Germinal center (tissue), 1 donor: ENCODE results near the gene NCL.
"Not testable (repeated sequence)": the region's sequence is repeated elsewhere in the genome, so short reads cannot be mapped to it uniquely, and the experiment has no call there.

Experiments
- DNase-seq: peaks from one replicate; pipeline ENCODE4 v3.0.0; 2012; ENCODE audit warnings: mixed read lengths, low spot score

Gene NCL

DNA sequence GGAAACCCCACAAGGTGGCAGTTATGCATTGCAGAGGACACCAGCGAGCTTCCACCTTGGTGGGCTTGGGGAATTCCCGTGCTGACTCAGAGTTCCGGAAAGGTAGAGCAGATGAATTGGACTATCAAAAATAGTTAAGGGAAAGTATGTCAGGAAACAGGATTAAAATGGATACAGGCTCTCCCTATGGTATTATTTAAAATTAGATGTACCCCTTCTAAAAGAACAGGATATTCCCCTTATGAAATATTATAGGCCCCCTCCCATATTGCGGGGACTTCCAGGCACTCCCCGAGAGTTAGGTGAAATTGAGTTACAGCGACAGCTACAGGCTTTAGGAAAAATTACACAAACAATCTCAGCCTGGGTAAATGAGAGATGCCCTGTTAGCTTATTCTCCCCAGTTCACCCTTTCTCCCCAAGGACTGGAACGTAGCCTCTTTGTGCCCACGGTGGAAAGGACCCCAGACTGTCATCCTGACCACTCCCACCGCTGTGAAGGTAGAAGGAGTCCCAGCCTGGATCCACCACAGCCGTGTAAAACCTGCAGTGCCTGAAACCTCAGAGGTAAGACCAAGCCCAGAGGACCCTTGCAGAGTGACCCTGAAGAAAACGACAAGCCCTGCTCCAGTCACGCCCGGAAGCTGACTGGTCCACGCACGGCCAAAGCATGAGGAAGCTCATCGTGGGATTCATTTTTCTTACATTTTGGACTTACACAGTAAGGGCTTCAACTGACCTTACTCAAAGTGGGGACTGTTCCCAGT, 58.5 kb downstream of the NCL start:
- DNase-seq: not testable (repeated sequence)

DNA sequence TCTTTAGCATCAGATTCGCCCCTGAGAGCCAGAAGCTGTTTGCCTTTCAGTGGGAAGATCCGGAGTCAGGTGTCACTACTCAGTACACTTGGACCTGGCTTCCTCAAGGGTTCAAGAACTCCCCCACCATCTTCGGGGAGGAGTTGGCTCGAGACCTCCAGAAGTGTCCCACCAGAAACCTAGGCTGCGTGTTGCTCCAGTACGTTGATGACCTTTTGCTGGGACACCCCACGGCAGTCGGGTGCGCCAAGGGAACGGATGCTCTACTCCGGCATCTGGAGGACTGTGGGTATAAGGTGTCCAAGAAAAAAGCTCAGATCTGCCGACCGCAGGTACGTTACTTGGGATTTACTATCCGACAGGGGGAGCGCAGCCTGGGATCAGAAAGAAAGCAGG, 60.1 kb downstream of the NCL start:
- not testable (repeated sequence) for DNase-seq
